Stimulated activated CD8-positive, alpha-beta memory T cell treated with anti-CD3 and anti-CD28 coated beads, Interleukin-7, amount 100 ng/mL, for 24 hours (primary cell): ENCODE data around the gene CAPN2.
A peak's percentile ranks its signal among the peaks of the same experiment; 100 is the strongest.

Source experiments
- DNase-seq: peaks from one replicate; pipeline ENCODE4 v3.0.0-alpha.2; 2020; ENCODE audit warnings: low read depth

The CAPN2 gene

DNA sequence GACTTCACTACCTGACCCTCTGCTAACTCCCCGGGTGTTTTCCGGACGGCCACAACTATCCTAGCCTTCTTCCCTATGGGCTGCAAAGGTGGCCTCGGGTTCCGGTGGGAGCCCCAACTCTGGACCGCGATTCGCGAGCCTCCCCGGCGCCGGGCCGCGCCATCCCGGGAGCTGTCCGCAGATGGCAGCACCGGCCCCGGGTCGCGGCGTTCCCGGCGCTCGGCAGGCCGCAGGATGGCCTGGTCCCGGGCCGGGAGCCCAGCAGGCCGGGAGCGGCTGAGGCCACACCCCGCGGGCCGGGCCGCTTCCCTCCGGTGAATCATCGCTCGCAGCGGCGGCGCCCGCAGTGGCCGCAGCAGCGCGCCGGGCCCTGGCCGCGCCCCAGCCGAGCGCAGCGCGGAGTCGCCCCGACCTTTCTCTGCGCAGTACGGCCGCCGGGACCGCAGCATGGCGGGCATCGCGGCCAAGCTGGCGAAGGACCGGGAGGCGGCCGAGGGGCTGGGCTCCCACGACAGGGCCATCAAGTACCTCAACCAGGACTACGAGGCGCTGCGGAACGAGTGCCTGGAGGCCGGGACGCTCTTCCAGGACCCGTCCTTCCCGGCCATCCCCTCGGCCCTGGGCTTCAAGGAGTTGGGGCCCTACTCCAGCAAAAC, at the start of gene CAPN2:
Gene CAPN2 (plus strand): TSS at position 346 of the 656 bp plus-strand sequence. CDS start 102 bp downstream, at position 448.
- no peak for DNase-seq

GRCh38 chr1:223662943-223663342, 49.4 kb upstream of the CAPN2 start:
- DNase-seq: no peak

DNA sequence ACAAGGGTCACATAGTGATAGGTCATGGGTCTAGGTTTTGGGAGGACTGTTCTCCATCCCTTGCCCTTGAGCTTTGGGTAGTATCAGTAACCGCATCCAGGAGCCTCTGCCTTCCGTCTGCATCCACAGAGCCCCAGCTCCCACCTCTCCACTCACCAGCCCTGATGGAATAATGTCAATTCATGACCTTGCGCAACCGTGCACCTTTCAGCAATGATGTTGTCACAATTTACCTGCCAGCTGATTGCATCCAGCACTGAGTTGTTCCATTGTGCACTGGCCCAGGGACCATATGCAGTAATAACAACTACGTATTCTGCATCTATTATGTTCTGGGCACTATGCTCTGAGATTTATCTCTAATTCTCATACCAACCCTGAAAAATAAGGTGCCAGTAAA, 48.2 kb upstream of the CAPN2 start:
- no peak for DNase-seq

DNA sequence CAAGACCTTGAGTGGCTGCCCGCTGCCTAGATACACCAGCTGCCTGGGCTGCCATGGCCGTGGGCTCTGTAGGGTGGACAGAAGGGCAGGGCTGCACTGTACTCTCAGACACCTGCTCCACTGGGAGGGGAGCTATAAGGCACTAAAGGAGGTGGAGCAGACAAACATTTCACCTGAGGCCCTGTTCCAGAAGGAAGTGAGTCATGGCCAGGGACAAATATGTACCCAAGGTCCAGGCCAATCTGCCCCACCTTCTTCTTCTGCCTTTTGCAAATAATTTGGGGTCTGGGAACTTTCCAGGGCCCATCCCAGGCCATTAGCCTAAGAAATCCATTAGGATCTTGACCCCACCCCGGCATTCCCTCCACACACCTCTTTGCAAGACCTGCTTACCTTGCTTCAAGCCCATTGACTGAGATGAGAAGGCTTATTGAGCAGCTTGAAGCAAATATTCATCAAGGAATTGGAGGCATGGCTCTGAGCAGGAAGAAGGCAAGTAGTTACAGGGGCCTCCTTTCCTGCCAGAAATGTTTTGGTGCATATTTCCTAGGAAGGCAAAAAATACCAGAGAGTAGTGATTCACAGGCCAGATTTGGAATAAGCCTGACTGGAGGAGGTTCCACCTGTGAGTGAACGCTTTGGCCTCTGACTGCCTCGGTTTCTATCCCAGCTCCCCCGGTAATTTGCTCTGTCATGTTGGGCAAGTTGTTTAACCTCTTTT, 46.6 kb upstream of the CAPN2 start, which contains the start of gene CAPN8:
Gene CAPN8 (minus strand): TSS at position 110 of the 721 bp plus-strand sequence. CDS start 55 bp downstream, at position 55.
- DNase-seq: no peak

- no peak for DNase-seq
These were observed 44.7 kb upstream of the CAPN2 start for GRCh38 chr1:223667484-223668182.

- DNase-seq: no peak
These were observed 43.1 kb upstream of the CAPN2 start for GRCh38 chr1:223669003-223669795.

DNA sequence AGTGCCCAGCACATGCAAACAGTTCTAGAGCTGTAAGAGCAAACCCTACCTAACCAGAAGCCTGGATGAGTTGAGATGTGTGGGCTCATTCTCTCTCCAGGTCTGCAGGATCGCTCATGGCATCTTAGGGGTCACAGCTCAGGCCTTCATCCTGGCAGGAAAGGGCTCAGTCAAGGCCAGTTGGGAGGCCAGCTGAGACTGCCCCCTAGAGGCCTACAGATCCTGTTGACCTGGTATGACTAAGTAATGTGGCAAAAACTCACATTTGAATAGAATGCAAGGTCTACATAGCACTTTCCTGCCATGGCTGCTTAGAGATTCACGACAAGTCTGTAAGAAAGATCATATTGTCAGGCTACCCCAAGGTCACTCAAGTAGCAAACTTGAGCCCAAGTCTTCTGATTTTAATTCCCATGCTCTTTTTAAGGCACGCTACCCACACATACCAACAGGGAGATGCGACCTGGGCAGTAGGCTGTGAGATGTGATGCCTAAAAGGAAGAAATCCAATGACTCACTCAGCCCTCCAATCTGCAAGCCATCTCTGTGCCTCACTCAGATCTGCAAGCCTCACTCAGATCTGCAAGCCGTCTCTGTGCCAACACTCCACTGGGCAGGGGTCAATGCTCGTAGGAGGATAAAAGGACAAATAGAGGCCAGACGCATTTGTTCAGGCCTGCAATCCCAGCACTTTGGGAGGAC, 41.7 kb upstream of the CAPN2 start:
- no peak for DNase-seq

- no peak for DNase-seq
These were observed 38.0 kb upstream of the CAPN2 start for GRCh38 chr1:223674119-223674890.

DNA sequence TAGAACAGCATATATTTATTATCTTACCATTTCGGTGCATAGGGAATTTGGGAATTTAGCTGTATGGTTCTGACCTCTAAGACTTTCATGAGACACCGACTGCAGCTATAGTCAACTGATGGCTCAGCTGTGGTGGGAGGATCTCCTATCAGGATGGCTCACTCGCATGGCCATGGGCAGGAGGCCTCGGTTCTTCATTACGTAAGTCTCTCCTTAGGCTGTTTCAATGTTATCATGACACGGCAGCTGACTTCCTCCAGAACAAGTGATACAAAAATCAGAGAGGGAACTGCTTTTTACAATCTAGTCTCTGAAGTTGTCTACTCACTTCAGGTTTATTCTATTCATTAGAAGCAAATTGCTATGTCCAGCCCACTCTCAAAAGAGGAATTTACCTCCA, 33.5 kb upstream of the CAPN2 start:
- no peak for DNase-seq

DNA sequence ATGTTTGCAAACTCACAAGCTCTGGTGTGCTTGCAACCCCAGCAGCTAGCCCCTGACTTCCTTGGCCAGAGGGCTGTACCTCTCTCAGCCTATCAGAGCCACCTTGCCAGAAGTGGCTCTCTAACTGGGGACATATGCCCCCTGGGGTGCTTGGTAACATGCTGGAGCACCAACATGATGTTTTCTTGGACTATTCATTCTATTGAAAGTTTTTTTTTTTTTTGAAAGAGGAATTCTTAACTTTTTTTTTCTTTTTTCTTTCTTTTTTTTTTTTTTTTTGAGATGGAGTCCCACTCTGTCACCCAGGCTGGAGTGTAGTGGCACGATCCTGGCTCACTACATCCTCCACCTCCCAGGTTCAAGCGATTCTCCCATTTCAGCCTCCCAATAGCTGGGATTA, 32.2 kb upstream of the CAPN2 start:
- no peak for DNase-seq

GRCh38 chr1:223682502-223682901, 29.8 kb upstream of the CAPN2 start:
- no peak for DNase-seq

- DNase-seq: peak; percentile 36
These were observed 28.5 kb upstream of the CAPN2 start for GRCh38 chr1:223683586-223684487.

GRCh38 chr1:223684488-223684792, 27.9 kb upstream of the CAPN2 start:
- DNase-seq: no peak

DNA sequence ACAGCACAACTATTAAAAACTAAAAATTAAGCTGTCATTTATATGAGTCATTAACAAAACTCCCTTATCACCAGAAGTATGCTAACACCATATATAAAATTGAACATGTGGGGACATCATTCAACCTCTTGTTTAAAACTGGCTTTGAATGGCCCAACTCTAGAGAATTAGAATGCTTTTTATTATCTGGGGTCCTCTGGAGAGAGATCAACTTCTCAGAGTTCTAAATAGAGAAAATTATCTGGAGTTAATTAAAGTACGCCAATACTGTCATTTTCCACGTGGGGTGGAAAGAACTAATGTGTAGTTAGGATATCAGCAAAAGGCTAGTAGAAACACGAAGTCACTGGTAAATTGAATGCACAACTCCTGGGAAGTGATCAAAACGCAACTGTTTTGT, 21.2 kb upstream of the CAPN2 start:
- no peak for DNase-seq

DNA sequence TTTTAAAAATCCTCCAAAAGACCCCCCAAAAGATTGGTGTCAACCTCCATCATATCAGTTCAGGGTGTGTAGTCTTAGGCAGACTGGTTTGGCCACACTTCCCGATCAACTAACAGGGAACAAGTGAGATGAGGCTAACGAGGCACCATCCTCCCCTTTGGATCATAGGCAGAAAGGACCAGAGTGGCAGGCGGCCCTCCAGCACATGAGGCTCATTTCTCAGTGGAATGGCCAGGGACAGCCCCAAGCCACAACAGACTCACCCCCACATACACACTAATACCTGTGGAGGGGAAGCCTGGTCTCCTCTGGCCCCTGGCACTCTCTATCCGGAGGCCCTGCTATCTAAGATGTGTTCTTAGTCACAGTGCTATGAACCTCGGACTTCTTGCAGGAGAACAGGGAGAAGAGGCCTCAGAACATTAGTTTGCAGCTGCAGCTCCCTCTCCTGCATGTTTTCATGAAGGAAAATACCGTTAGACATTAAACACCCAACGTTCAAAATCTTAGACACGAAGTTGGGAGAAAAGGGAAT, 17.3 kb upstream of the CAPN2 start:
- DNase-seq: no peak

DNA sequence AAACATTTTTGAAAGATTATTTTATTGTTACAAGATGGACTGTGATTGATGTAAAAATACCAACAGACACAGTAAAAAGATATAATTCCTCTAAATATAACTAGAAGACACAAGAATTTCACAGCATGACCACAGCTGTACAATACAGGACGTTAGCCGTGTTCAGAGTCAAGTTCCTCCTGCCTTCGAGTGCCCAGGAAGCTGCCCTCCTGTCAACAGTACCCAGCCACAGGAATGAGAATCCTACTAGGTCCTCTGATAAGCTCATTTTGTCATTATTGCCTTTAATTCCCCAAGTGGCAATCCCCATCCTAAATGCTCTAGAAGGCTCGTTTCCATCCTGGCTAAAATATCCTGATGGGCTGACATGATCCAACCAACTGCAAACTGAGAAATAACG, 16.4 kb upstream of the CAPN2 start:
- DNase-seq: no peak

GRCh38 chr1:223700388-223700918, 11.9 kb upstream of the CAPN2 start:
- no peak for DNase-seq

DNA sequence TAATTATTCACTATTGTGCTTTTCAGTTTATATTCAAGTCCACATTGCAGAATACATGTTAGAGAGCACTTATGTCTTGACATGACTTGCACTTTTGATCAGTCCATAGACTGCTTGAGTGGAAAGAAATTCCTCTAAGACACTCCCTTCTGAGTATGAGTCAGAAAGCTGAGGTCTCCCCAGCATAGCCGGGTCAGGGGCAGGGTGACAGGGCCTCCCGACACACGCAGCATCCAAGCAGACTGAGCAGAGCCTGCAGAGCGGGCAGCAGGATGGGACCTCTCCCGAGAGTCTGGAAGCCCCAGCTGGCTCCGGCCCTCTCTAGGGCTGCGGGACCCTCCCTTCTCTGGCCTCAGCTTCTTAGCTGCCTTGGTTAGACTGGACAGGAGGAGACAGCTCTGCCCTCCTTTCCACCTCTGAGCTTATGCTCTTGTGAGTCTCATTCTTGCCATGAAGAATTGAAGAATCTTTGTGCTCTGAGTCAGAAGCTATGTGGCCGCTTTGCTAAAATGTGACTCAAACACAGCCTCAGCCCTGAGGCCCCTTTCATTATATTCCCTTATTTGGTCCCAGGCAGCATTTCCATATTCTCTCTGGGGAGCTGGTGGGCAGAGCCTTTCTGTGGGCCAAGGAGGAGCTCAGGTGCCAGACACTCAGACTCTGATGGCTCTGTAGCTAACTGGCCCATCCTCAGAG, 11.2 kb upstream of the CAPN2 start:
- no peak for DNase-seq
